ENCODE results near the gene TLCD2. TPM values are rescaled to one million over a fixed set of nuclear protein-coding genes. Genes with fewer than 3 reads are reported as not detected.
"Not testable (repeated sequence)": the region's sequence is repeated elsewhere in the genome, so short reads cannot be mapped to it uniquely, and the experiment has no call there.

TLCD2 gene
- total RNA-seq, 6 experiments from 2014 or later = 2.5 to 17.7 (median 3.7) TPM

DNA sequence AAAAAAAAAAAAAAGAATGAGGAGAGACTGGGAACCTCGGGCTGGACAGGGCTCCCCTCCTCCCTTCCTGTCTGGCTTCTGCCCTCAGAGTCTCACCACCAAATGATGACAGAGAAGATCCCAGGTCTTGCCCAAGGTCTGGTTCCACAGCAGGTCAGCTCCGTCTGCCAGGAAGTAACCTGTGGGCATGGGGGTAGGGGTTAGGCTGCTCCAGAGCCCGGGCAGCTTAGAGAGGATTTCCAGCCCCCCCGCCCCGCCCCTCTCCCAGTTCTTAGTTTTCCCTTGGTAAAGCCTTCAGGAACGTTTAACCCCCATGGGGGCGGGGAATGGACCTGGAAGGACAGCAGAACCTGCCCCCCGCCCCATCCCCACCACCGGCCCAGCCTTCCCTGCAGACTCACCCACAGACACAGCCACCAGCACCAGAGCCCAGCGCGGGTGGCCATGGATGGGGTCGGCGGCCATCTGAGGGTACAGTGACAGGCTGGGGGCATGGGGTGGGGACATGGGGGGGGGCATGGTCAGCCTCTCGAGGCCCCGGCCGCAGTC is 700 bp downstream of the TLCD2 start:
- ATAC-seq (peak in 3 of 4 donors; percentile 24 to 64 (median 61)), DNase-seq (peak in 1 of 3 donors; percentile 60)
- Histone ChIP-seq H3K36me3 (peaks cover 0 to 28% (median 14%) of the 10 kb centered on the region in 4 donors), H3K9me3 (no peaks in the 10 kb centered on the region), H3K4me1 (peaks cover 0 to 16% (median 7%) of the 10 kb centered on the region in 4 donors), H3K27ac (peak overlapping the region in 2 of 3 donors; percentile 69 to 88), H3K27me3 (no peaks in the 10 kb centered on the region), H3K4me3 (peak overlapping the region; percentile 66 to 83 (median 67))
- intact Hi-C loops (cut with DNase I) = loop anchor here in 1 of 2 donors (10.0 kb wide), 1 partner anchor 55 kb away; no protein-coding TSS in a partner anchor
- 19% methylated on average over 3 of the region's 16 CpGs for WGBS (ENCODE audit: insufficient coverage, low coverage, low lambda C conversion rate, missing lambda C conversion rate)
- TF ChIP-seq, protein P1, sequence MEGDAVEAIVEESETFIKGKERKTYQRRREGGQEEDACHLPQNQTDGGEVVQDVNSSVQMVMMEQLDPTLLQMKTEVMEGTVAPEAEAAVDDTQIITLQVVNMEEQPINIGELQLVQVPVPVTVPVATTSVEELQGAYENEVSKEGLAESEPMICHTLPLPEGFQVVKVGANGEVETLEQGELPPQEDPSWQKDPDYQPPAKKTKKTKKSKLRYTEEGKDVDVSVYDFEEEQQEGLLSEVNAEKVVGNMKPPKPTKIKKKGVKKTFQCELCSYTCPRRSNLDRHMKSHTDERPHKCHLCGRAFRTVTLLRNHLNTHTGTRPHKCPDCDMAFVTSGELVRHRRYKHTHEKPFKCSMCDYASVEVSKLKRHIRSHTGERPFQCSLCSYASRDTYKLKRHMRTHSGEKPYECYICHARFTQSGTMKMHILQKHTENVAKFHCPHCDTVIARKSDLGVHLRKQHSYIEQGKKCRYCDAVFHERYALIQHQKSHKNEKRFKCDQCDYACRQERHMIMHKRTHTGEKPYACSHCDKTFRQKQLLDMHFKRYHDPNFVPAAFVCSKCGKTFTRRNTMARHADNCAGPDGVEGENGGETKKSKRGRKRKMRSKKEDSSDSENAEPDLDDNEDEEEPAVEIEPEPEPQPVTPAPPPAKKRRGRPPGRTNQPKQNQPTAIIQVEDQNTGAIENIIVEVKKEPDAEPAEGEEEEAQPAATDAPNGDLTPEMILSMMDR (IDR thresholded peaks at IDR 0.05) = no peak
- no peak for TF ChIP-seq POLR2A (IDR thresholded peaks at IDR 0.05)

DNA sequence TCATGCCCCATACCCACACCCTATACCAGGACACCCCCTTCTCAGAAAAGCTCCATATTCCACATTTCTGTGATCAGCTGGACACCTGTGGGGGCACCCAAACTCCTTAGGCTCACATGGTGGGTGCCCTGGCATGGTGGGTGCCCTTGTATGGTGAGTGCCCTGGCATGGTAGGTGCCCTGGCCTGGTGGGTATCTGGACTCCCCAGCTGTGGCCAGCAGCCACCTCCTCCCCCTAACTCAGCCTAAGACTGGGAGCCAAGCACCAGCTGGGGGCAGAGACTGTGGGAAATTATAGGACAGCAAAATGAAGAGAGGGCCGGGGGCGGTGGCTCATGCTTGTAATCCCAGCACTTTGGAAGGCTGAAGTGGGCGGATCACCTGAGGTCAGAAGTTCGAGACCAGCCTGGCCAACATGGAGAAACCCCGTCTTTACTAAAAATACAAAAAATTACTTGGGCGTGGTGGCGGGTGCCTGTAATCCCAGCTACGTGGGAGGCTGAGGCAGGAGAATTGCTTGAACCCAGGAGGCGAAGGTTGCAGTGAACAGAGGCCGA is 1.3 kb downstream of the TLCD2 start:
- not testable (repeated sequence) for H3K27ac ChIP-seq, ATAC-seq, H3K27me3 ChIP-seq, H3K9me3 ChIP-seq, H3K4me3 ChIP-seq, DNase-seq
- 90% methylated on average over 10 of the region's 10 CpGs for WGBS (ENCODE audit: insufficient coverage, low coverage, low lambda C conversion rate, missing lambda C conversion rate)
- peaks cover 0 to 11% (median 5%) of the 10 kb centered on the region in 4 donors for H3K4me1 ChIP-seq
- H3K36me3 ChIP-seq = peaks cover 0 to 25% (median 13%) of the 10 kb centered on the region in 4 donors
- intact Hi-C loops (cut with DNase I) = loop anchor here in 1 of 2 donors (10.0 kb wide), 1 partner anchor 54 kb away; no protein-coding TSS in a partner anchor

DNA sequence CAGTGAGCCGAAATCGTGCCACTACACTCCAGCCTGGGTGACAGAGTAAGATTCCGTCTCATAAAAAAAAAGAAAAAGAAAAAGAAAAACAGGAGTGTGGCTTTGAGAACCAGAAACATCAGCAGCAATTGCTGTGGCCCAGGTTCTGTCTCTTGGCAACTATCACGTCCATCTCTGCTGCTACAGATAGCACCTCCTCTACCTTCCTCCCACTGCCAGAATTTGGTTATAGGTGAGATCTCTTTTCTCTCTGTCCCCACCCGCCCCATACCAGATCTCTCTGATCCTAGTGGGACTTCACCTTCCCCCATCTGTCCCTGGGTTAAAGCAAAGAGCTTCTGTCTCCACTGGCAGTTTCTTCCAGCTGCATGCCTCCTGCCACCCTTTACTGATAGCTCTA is 3.1 kb downstream of the TLCD2 start:
- intact Hi-C loops (cut with DNase I) = loop anchor here in 1 of 2 donors (10.0 kb wide), 1 partner anchor 52 kb away; no protein-coding TSS in a partner anchor
- ATAC-seq = no peak

DNA sequence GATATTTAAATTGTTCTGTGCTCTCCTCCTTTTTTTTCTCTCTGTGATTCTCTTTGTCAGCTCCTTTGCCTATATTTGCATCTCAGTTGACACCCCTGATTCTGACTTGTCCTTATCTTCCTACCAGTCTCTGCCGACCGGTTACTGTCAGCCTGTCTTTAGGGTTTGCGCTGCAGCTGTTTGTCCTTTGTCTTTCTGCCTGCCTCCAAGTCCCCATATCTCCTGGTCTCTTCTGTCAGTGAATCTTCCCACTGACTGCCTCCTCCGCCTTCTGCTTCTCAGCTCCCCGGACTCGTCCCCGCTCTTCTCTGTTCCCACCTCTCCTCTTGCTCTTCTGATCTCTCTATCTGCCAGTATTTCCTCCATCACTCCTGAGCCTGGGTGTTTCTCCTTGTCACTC is 5.2 kb downstream of the TLCD2 start:
- no peak overlapping the region for H3K27ac ChIP-seq
- TF ChIP-seq, protein P1 (IDR thresholded peaks at IDR 0.05) = no peak
- no peak for TF ChIP-seq POLR2A (IDR thresholded peaks at IDR 0.05)
- no peaks in the 10 kb centered on the region for H3K9me3 ChIP-seq
- no peaks in the 10 kb centered on the region for H3K36me3 ChIP-seq
- peaks cover 0 to 3% (median 0%) of the 10 kb centered on the region in 4 donors for H3K4me1 ChIP-seq
- no peaks in the 10 kb centered on the region for H3K27me3 ChIP-seq
- WGBS (ENCODE audit: insufficient coverage, low coverage, low lambda C conversion rate, missing lambda C conversion rate) = 89% methylated on average over 7 of the region's 7 CpGs
- intact Hi-C loops (cut with DNase I) = loop anchor here in 1 of 2 donors (10.0 kb wide), 1 partner anchor 50 kb away; no protein-coding TSS in a partner anchor
- no peak for DNase-seq
- no peak overlapping the region for H3K4me3 ChIP-seq
- ATAC-seq = no peak

More for the DNA sequence above, 3.1 kb downstream of the TLCD2 start:
- H3K4me1 ChIP-seq = peaks cover 0 to 3% (median 0%) of the 10 kb centered on the region in 4 donors
- H3K27me3 ChIP-seq = no peaks in the 10 kb centered on the region
- H3K36me3 ChIP-seq = peaks cover 0 to 9% (median 3%) of the 10 kb centered on the region in 4 donors
- 77% methylated on average over 5 of the region's 5 CpGs for WGBS (ENCODE audit: insufficient coverage, low coverage, low lambda C conversion rate, missing lambda C conversion rate)
- H3K27ac ChIP-seq = no peak overlapping the region
- no peak overlapping the region for H3K4me3 ChIP-seq
- TF ChIP-seq, protein P1 (IDR thresholded peaks at IDR 0.05) = no peak
- TF ChIP-seq POLR2A (IDR thresholded peaks at IDR 0.05) = no peak
- H3K9me3 ChIP-seq = no peaks in the 10 kb centered on the region
- DNase-seq = no peak

DNA sequence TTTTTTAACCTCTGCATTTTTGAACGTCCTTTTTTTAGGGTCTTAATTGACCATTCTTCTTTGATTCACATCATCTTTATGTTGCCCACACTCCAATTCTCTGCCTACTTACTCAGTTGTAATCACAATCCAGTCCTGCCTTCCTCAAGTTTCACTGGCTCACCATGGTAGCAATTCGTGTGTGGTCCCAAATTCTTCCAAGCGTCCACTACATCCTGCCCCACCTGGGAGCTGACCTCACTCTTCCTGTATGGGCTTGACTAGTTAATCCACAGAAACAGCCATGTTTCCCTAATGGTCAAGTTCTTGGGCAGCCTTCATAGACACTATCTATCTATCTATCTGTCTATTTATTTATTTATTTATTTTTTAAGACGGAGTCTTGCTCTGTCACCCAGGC is 7.1 kb downstream of the TLCD2 start:
- DNase-seq = no peak
- 63% methylated on average over 4 of the region's 4 CpGs for WGBS (ENCODE audit: insufficient coverage, low coverage, low lambda C conversion rate, missing lambda C conversion rate)
- no peak for ATAC-seq
- Histone ChIP-seq H3K9me3 (no peaks in the 10 kb centered on the region), H3K27me3 (no peaks in the 10 kb centered on the region), H3K27ac (no peak overlapping the region), H3K36me3 (no peaks in the 10 kb centered on the region), H3K4me1 (no peaks in the 10 kb centered on the region), H3K4me3 (no peak overlapping the region)
- intact Hi-C loops (cut with DNase I) = loop anchor here in 1 of 2 donors (10.0 kb wide), 1 partner anchor 48 kb away; no protein-coding TSS in a partner anchor
- TF ChIP-seq POLR2A (IDR thresholded peaks at IDR 0.05) = no peak
- TF ChIP-seq, protein P1 (IDR thresholded peaks at IDR 0.05) = no peak

DNA sequence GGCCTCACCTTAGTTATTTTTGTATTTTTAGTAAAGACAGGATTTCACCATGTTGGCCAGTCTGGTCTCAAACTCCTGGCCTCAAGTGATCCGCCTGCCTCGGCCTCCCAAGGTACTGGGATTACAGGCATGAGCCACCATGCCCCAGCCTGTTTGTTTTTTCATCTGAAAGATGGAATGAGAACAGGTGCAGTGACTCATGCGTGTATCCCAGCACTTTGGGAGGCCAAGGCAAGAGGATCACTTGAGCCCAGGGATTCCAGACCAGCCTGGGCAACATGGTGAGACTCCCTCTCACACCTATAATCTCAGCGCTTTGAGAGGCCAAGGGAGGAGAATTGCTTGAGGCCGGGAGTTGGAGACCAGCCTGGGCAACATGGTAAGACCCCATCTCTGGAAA is 10.3 kb downstream of the TLCD2 start:
- not testable (repeated sequence) for DNase-seq, H3K27me3 ChIP-seq, H3K4me1 ChIP-seq, H3K4me3 ChIP-seq, H3K36me3 ChIP-seq, H3K9me3 ChIP-seq, H3K27ac ChIP-seq, ATAC-seq
- WGBS (ENCODE audit: insufficient coverage, low coverage, low lambda C conversion rate, missing lambda C conversion rate) = 83% methylated on average over 3 of the region's 5 CpGs
- intact Hi-C loops (cut with DNase I) = loop anchor here in 1 of 2 donors (10.0 kb wide), 1 partner anchor 45 kb away; no protein-coding TSS in a partner anchor
